Measurements from ENCODE around the gene PTPN3.
A peak's percentile ranks its signal among the peaks of the same experiment; 100 is the strongest.
"Not testable (repeated sequence)": the region's sequence is repeated elsewhere in the genome, so short reads cannot be mapped to it uniquely, and the experiment has no call there.

Gene PTPN3

GRCh38 chr9:109498195-109499092 is at the start of gene PTPN3:
PTPN3 (minus strand) TSS chr9:109498307; CDS start chr9:109463434, 34,873 bp downstream.
- no peak for DNase-seq (ENCODE audit: low read depth, low spot score)
- Histone ChIP-seq H3K36me3 (ENCODE audit: insufficient read depth, low read length) (no peaks in the 10 kb centered on the region), H3K9me3 (ENCODE audit: low read depth, low read length) (no peaks in the 10 kb centered on the region), H3K4me3 (peak within 1 kb of the TSS; percentile 82), H3K27ac (no peak within 1 kb of the TSS), H3K9ac (ENCODE audit: insufficient read length) (peak within 1 kb of the TSS; percentile 33)
- no peak for TF ChIP-seq EZH2 (IDR thresholded peaks at IDR 0.05)
- no peak for TF ChIP-seq FOXP2 (optimal IDR thresholded peaks at IDR 0.05; ENCODE audit: control extremely low read depth, extremely low read length, insufficient read depth)
- TF ChIP-seq POLR2AphosphoS5 (IDR thresholded peaks at IDR 0.05; ENCODE audit: borderline replicate concordance, low read depth, low read length), result no peak

- not testable (repeated sequence) for H3K9me3 ChIP-seq (ENCODE audit: low read depth, low read length); DNase-seq (ENCODE audit: low read depth, low spot score); H3K27ac ChIP-seq; H3K9ac ChIP-seq (ENCODE audit: insufficient read length); H3K4me3 ChIP-seq; H3K36me3 ChIP-seq (ENCODE audit: insufficient read depth, low read length)
Measured at GRCh38 chr9:109544954-109545353, 46.8 kb upstream of the PTPN3 start.

GRCh38 chr9:109542922-109543321 is 44.8 kb upstream of the PTPN3 start:
- Histone ChIP-seq H3K9ac (ENCODE audit: insufficient read length) (no peak overlapping the region), H3K36me3 (ENCODE audit: insufficient read depth, low read length) (no peaks in the 10 kb centered on the region), H3K27ac (no peak overlapping the region), H3K9me3 (ENCODE audit: low read depth, low read length) (no peaks in the 10 kb centered on the region), H3K4me3 (no peak overlapping the region)
- no peak for TF ChIP-seq EZH2 (IDR thresholded peaks at IDR 0.05)
- TF ChIP-seq POLR2AphosphoS5 (IDR thresholded peaks at IDR 0.05; ENCODE audit: borderline replicate concordance, low read depth, low read length), result no peak
- TF ChIP-seq FOXP2 (optimal IDR thresholded peaks at IDR 0.05; ENCODE audit: control extremely low read depth, extremely low read length, insufficient read depth), result no peak
- DNase-seq (ENCODE audit: low read depth, low spot score), result no peak

GRCh38 chr9:109538346-109538745 is 40.2 kb upstream of the PTPN3 start:
- Histone ChIP-seq H3K9me3 (ENCODE audit: low read depth, low read length) (no peaks in the 10 kb centered on the region), H3K9ac (ENCODE audit: insufficient read length) (no peak overlapping the region), H3K36me3 (ENCODE audit: insufficient read depth, low read length) (no peaks in the 10 kb centered on the region), H3K27ac (no peak overlapping the region), H3K4me3 (no peak overlapping the region)
- TF ChIP-seq FOXP2 (optimal IDR thresholded peaks at IDR 0.05; ENCODE audit: control extremely low read depth, extremely low read length, insufficient read depth) (no peak), EZH2 (IDR thresholded peaks at IDR 0.05) (no peak), POLR2AphosphoS5 (IDR thresholded peaks at IDR 0.05; ENCODE audit: borderline replicate concordance, low read depth, low read length) (no peak)
- no peak for DNase-seq (ENCODE audit: low read depth, low spot score)

- Histone ChIP-seq H3K27ac (no peak overlapping the region), H3K9ac (ENCODE audit: insufficient read length) (no peak overlapping the region), H3K9me3 (ENCODE audit: low read depth, low read length) (no peaks in the 10 kb centered on the region), H3K4me3 (no peak overlapping the region), H3K36me3 (ENCODE audit: insufficient read depth, low read length) (no peaks in the 10 kb centered on the region)
- TF ChIP-seq POLR2AphosphoS5 (IDR thresholded peaks at IDR 0.05; ENCODE audit: borderline replicate concordance, low read depth, low read length) (no peak), EZH2 (IDR thresholded peaks at IDR 0.05) (no peak), FOXP2 (optimal IDR thresholded peaks at IDR 0.05; ENCODE audit: control extremely low read depth, extremely low read length, insufficient read depth) (no peak)
- no peak for DNase-seq (ENCODE audit: low read depth, low spot score)
Measured at GRCh38 chr9:109537288-109537687, 39.2 kb upstream of the PTPN3 start.

- Histone ChIP-seq H3K9ac (ENCODE audit: insufficient read length) (no peak overlapping the region), H3K36me3 (ENCODE audit: insufficient read depth, low read length) (no peaks in the 10 kb centered on the region), H3K4me3 (no peak overlapping the region), H3K9me3 (ENCODE audit: low read depth, low read length) (no peaks in the 10 kb centered on the region), H3K27ac (no peak overlapping the region)
- DNase-seq (ENCODE audit: low read depth, low spot score), result no peak
- TF ChIP-seq EZH2 (IDR thresholded peaks at IDR 0.05) (no peak), POLR2AphosphoS5 (IDR thresholded peaks at IDR 0.05; ENCODE audit: borderline replicate concordance, low read depth, low read length) (no peak), FOXP2 (optimal IDR thresholded peaks at IDR 0.05; ENCODE audit: control extremely low read depth, extremely low read length, insufficient read depth) (no peak)
Measured at GRCh38 chr9:109536859-109537258, 38.8 kb upstream of the PTPN3 start.

- Histone ChIP-seq H3K9me3 (ENCODE audit: low read depth, low read length) (no peaks in the 10 kb centered on the region), H3K9ac (ENCODE audit: insufficient read length) (no peak overlapping the region), H3K36me3 (ENCODE audit: insufficient read depth, low read length) (no peaks in the 10 kb centered on the region), H3K27ac (no peak overlapping the region), H3K4me3 (no peak overlapping the region)
- TF ChIP-seq FOXP2 (optimal IDR thresholded peaks at IDR 0.05; ENCODE audit: control extremely low read depth, extremely low read length, insufficient read depth), result no peak
- no peak for TF ChIP-seq POLR2AphosphoS5 (IDR thresholded peaks at IDR 0.05; ENCODE audit: borderline replicate concordance, low read depth, low read length)
- no peak for TF ChIP-seq EZH2 (IDR thresholded peaks at IDR 0.05)
- no peak for DNase-seq (ENCODE audit: low read depth, low spot score)
Measured at GRCh38 chr9:109535365-109535764, 37.3 kb upstream of the PTPN3 start.

GRCh38 chr9:109534151-109534550 is 36.0 kb upstream of the PTPN3 start:
- Histone ChIP-seq H3K36me3 (ENCODE audit: insufficient read depth, low read length) (no peaks in the 10 kb centered on the region), H3K9me3 (ENCODE audit: low read depth, low read length) (no peaks in the 10 kb centered on the region), H3K27ac (no peak overlapping the region), H3K4me3 (no peak overlapping the region), H3K9ac (ENCODE audit: insufficient read length) (no peak overlapping the region)
- TF ChIP-seq FOXP2 (optimal IDR thresholded peaks at IDR 0.05; ENCODE audit: control extremely low read depth, extremely low read length, insufficient read depth), result no peak
- TF ChIP-seq EZH2 (IDR thresholded peaks at IDR 0.05), result no peak
- no peak for TF ChIP-seq POLR2AphosphoS5 (IDR thresholded peaks at IDR 0.05; ENCODE audit: borderline replicate concordance, low read depth, low read length)
- no peak for DNase-seq (ENCODE audit: low read depth, low spot score)

- not testable (repeated sequence) for DNase-seq (ENCODE audit: low read depth, low spot score); H3K4me3 ChIP-seq; H3K9ac ChIP-seq (ENCODE audit: insufficient read length); H3K36me3 ChIP-seq (ENCODE audit: insufficient read depth, low read length); H3K27ac ChIP-seq; H3K9me3 ChIP-seq (ENCODE audit: low read depth, low read length)
Measured at GRCh38 chr9:109532652-109533051, 34.5 kb upstream of the PTPN3 start.

All from SK-N-MC (cell line).